Medulla oblongata (tissue), 1 donor: ENCODE measurements around the gene C11orf16.
A peak's percentile ranks its signal among the peaks of the same experiment; 100 is the strongest.
"Not testable (repeated sequence)": the region's sequence is repeated elsewhere in the genome, so short reads cannot be mapped to it uniquely, and the experiment has no call there.

Source experiments
- DNase-seq: peaks from one replicate; pipeline ENCODE4 v3.0.0-alpha.2; 2015; ENCODE audit errors: extremely low spot score

The C11orf16 gene, protein sequence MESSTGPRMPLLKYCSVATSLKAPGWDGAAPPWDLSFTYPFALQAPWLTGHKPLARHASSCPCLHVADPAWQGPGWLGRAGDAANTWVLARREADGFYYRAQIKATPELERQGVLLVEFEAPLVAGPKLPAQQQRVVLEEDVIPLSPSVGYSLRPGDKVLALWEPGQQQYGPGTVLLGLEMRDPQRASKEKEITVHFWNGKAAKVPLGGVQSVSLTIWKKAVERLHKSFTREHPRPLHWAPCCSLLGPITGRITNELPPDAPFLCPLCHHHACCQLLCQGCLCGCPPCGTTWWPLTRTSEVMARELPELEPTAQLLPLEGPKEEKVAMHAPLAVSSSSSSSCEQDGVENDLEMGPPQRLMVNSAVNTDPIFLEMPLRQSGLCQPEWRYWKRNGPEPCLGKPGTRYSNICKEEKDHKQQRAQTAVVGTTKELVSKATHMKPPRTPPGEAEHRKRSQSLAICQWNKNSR

DNA sequence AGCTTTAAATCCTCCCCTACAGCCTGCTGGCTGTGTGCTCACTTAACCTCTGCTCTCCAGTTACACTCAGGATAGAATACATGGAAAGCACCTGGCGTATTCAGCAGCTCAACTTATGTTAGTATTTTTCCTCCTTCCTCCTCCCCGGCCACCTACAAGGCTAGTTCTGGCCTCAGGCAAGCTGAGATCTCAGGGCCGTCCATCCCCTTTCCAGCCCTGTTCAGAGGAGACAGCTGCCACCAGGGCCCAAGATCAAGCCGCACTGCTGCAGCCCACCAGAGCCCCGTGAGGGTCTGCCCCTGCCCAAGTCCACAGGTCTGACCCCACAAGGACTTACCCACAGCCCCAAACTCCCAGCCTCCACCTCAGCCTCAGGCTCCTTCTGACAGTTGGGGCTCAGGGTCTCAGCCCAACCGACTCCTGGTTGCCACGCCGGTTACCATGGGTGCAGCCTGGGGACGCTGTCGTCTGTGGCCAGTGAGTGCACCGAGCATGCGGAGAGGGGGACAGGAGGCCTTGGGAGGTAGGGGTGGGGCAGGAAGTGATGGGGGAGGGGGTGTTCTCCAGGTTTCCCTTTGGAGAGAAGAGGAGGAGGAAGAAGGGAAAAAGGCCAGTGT is at the start of gene C11orf16:
Gene C11orf16, minus strand, starts transcription at position 384 of the 617 bp plus-strand sequence. CDS start 639 bp downstream, outside the sequence.
- no peak for DNase-seq

DNA sequence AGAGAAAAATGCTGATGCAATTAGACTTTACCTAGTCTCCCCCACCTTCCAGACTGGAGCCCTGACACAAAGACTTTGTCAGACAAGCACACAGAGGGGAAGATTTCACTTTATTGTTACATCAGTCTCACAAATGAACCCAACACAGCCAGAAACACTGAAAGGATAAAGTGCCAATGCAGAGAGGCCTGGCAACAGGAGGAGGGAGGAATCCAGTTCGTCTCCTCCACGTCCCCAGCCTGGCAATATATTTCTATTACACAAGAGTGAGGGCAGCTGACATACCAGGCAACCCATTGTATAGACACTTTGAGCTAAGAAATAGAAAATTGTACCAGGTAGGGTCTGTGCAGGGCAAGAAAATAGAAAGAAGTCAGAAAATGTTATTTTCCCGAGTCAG is 47.7 kb upstream of the C11orf16 start:
- no peak for DNase-seq

DNA sequence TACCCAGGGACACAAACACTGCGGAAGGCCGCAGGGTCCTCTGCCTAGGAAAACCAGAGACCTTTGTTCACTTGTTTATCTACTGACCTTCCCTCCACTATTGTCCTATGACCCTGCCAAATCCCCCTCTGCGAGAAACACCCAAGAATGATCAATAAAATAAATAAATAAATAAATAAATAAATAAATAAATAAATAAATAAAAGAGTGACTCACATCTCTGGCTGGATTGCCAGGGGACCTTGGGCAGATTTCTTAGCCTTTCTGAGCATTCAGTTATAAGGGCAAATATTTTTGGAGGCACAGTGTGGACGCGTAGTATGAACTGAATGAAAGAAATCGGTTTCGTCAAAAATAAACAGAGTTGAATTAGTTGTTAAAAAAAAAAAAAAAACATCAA is 46.6 kb upstream of the C11orf16 start:
- DNase-seq: not testable (repeated sequence)

DNA sequence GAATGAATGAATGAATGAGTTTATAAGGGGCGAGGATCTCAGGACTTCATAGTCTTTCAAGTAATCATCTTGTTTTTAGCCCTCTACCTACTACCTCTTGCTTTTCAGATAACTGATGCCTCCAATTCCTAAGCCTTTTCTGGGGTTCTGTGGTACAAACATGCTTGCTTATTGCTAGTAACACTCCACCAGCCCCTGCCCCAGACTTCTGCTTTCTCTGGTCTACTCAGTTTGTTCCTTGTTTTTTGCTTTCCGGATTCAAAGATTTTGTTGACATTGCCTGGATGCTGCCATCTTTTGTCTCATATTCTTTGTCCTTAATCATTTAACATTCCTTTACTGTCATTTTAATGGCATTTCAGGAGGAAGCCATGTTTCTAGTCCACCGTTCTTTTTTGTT is 40.4 kb upstream of the C11orf16 start:
- DNase-seq: no peak

DNA sequence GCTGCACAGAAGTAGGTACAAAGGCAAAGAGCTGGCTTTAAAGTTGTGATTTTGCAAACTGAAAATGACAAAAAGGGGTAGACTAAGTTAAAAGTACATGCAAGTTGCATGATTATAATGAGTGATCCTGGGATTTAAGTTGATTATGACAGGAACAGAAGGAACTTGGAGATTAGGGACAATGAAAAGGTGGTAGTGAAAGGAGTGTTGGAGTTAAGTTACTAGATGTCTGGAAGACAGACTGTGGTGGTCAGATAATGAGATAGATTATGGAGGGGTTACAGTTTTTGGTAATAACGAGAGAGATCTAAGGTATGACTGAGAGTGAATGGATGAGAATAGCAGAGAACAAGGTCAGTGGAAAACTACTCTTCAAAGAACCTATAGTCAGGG is 39.2 kb upstream of the C11orf16 start:
- no peak for DNase-seq

DNA sequence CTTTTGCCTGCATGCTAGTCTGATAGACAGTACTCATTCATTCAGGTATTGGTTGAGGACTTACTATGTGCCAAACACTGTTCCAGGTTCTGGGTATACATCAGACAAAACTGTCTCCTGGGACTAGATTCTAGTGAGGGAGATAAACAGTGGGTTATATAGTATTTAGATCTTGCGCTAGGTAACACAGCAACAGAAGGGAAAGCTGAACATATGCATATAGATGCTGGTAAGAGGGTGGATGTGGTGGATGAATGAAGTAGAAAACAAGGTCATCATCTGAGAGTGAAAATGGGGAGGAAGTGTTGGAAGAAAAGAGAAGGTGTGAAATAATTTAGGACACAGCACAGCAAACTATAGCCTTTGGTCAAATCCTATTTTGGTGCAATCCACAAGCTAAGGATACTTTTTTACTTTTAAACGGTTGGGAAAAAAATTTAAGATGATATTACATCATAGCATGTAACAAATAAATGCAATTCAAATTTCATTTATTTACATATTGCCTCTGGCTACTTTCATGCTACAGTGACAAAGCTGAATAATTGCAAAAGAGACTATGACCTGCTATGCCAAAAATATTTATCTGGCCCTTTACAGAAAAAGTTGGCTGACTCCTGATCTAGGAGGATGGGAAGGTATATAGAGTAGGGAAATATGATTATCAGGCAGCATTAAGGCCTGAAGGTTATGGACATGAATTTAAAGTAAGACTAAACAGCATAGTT is 38.6 kb upstream of the C11orf16 start:
- no peak for DNase-seq

DNA sequence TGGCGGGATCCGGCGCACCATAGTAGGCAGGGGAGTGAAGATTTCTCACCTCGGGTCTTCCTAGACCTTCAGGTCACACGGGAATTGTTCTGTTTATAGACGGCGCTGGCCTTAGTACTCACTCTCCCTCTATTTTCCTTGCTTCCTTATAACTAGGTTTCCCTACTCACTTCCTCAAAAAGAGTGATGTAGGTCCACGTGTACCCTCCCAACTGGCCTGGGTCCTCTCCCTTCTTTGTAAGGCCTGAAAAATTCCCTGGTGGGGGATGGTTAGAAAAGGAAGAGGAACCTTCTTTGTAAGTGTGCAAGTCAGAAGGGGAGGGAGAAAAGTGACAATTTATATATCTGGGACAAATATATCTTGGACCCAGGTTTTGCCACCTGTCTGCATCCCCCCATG is 34.4 kb upstream of the C11orf16 start:
- DNase-seq: no peak

DNA sequence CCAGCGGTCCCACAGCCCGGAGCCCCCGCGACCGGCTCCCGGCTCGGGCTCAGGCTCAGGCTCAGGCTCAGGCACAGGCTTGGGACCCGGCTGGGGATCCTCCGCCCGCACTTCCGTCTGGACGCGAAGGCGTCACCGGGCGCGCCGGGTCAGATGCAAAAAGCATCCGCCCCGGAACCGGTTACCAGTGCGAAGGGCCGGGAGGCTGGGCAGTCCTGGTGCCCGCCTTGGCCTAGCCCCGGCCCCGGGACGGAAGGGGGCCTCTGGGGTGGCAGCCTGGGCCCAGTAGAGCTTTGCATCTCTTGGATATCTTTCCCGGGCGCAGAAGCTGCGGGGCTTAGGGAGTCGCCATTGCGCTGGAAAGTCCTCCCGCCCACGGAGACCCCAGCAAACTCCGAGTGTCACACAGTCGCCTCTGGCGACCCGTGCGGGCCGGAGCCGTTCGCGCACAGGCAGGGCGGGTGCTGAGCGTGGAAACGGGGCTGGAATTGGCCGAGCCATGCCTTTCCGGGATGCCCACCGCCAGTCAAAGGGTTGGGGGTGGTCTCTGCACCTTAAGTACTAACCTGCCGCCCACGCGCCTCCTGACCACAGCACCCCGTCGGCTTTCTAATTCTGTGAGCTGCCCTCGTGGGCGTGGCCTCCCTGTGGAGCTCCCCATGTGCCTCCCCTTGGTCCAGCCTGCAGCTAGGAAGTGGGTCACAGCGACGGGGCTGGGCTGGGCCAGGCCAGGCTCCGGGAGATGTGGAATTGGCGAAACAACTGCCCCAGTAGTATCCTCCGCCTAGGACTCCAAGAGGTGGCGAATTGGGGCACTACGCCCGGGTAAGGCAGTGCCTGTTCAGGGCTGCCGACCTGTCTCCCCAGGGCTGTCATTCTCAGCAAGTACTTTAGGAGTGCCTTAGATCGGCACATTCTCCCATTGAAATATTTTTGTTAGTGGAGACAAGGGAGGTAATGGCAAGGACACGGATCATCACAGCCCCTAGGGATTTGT is 31.9 kb upstream of the C11orf16 start, which contains the start of gene TMEM9B:
Gene TMEM9B, minus strand, starts transcription at position 119 of the 997 bp plus-strand sequence. CDS start 129 bp downstream, outside the sequence.
- DNase-seq: peak; percentile 95

DNA sequence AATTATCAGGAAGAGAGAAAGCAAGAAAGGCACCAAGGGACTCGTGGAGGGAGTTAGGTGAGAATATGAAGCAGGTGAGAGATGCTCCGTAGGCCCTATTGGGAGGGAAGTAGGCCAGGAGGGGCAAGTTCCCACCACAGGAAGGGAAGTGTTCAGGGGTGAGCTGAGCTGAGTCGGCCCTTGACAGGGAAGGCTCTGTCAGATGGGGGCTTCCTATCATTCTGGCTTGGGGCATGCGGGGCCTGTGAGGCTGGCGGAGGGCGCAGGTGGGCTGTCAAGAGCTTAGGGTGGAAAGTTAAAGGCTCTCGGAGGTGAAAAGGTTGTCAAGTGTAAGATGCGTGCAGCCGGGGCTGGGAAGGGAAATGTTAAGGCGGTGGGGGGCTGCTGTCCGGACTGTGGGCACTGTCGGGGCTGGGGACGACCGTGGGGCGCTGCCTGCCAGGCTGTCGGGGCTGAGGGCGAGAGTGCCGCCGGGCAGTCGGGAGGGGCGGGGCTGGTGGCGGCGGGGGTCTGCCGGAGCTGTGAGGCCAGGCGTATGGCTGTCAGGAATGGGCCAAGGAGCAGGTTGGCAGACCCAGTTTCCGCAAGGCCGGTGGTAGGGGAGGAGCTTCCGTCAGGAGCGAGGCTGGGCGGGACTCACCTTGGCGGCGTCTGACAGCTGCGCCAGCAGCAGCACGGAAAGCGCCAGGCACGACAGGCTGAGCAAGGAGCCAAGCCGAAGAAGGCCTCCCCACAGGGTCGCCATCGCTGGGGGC is 31.0 kb upstream of the C11orf16 start:
- DNase-seq: peak; percentile 15

DNA sequence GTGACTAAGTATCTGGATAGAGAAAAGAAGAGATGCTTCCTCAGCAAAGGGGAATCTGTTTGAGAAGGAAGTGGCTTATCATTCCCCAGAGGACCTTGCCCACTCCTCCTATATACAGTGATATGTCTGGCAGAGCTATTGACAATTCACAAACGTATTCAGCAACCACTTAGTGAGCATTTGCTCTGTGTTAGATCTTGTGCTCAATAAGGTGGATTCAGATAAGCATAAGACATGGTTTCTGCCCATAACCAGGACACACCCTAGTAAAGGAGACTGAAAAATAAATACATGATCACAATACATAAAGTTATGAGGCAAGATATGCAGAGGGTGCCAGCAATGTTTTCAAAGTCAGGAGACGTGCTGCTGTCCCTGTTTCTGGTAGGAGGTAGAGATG is 30.1 kb upstream of the C11orf16 start:
- no peak for DNase-seq

DNA sequence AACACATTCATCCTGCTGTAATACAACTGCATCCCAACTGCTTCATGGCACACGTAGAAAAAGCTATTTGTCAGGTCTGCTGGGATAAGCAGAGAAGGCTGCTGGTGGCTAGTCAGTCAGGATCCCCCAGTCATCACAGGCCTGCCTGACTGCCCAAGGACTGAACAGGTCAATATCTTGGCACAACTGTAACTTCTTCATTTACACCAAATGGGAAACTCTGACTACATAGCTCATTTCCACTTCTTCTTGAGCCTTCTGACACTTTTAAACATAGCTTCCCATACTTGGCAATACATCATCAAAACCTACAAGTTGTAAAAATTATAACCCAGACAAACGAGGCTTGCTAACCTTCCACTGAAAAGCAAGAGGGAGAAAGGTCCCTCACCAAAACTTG is 28.7 kb upstream of the C11orf16 start:
- no peak for DNase-seq

DNA sequence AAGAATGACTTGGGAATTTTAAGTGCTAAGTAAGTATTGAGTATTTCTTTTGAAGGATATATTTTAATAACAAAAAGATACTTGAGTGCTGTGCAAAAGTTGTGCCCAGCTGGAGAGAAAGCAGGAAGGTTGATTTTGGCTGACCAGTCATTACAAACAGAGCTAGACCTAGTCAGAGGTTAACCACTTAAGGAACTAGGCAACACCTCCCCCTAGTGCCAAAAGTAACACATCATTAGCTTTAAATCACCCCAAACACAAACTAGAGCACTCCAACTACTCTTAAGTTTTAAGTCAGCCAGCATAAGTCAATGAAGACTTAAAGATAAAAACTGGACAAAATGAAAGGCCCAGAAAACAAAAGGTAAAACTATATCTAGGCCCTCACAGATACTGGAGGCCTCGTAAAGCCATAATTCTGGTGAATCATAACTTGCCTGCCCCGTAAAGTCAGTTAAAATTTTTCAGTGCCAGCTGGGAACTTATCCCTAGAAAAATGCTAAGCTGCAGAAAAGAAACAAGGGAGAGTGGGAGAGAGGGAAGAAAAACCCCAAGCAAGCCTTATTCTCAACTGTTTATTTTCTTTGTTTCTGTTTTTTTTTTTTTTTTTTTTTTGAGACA is 26.9 kb upstream of the C11orf16 start:
- peak; percentile 80 for DNase-seq

DNA sequence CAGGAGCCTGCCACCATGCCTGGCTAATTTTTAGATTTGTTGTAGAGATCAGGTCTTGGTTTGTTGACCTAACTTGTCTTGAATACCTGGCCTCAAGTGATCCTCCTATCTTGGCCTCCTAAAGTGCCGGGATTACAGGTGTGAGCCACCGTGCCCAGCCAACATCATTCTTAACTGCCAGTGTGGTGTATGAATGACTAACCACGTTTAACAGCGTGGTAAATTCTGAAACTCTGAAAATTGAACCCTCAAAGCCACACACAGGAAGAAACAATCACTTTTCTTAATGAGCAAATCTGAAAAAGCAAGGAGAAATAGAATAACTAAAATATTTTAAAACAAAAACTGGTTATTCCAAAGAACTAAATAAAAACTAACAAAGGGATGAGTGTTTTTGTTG is 24.1 kb upstream of the C11orf16 start:
- no peak for DNase-seq

DNA sequence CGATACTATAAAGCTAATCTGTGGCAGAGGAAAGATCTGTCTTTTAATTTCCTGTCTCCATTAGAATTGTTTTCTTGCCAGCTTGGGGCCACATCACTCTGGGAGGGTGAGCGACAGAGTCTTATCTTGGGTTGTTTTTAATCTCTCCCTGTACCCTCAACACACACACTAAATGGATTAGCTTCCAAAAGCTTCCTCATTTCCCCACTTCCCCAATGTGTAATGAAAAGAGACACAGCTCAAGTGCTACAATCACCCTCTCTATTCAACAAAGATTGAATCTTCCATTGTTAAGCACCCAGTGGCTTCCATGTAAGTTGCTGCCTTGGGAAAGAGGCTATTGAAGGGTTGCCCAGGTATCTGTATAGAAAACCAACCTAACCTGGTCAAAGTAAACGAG is 16.1 kb upstream of the C11orf16 start:
- no peak for DNase-seq

DNA sequence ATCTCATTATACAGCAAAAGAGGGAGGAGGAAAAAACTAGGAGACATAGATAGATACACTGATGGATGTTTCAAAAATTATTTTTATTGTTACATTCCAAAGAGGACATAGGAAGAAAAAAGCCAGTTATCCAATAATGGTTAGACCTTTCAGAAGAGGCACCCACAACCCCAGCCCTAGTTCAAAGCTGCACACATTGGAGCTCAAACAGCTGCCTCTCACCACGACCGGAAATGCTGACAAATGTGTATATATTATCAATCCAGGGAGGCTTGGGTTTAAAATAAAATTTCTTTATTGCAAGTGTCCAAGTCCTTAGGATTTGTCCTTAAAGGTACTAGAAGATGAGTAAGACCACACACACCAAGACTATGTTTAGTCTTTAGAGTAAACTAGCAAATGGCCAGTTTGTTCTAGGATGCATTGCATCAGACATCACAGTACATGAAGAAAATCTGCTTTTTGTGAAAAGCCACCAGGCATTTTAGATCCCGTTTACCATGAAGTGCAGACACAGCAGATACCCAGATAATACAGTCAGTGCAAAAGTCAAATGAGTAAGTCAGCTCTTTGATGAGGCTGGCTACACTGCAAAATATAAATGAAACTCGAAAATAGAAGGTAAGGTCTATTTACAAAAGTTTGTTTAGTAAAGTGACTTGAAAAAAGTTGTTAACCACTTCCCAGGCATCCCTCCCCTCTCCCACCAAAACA is 14.6 kb upstream of the C11orf16 start:
- no peak for DNase-seq

DNA sequence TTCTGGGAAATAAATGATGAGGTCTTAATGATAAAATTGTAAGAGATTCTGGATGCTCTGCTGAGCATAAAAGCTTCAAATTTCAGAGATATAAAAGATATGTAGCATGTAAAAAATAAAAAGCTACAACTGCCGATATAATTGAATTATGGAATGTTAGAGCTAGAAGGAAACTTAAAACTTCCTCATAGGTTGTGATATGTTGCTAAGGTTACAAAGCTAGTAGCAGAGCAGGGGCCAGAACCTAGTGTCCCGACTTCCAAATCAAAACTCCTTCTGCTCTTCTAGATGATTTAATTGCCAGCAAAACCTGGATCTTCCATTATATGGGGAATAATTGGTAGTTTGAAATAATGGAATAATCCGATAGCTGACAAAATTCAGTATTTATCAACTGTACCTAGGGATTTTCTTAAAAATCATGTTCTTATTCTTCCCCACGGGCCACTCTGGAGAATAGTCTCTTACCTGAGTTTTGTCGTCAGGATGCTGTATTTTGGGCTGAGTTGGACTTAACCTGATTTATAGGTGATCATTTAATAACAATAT is 9.8 kb upstream of the C11orf16 start, which contains the start of gene ASCL3:
Gene ASCL3, minus strand, starts transcription at position 499 of the 549 bp plus-strand sequence. CDS start 4,855 bp downstream, outside the sequence.
- no peak for DNase-seq

DNA sequence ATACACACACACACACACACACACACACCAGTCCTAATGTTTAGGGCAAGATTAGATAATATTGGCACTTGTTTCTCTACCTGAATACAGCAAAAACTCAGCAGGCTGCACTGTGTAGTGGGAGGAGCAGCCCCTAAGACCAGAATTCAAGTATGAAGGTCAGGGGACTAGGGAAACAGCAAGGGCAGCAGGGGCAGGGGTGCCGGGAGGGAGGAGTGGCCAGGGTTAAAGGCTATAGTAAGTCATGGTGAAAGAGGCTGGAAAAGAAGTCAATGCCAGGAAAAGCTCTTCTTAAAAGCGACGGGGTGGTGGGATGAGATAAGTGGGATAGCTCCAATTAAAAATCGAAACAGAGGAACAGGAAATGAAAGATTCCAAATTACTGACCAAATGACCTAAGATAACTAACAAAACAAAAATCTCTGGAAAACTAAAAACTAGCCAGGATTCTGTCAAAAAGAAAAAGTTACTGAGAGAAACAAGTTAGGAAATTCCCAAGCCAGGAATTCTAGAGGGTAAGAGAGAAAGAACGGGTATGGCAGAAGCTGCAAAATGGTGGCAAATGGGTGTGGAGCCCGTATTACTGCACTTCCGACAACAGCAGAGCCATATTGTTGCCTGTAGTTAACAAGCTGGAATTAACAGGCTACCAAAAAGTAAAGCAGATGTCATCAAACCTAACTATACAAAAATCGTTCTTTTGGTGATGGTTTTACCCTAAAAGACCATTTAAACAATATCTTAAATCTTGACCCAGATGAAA is 8.8 kb upstream of the C11orf16 start:
- no peak for DNase-seq

DNA sequence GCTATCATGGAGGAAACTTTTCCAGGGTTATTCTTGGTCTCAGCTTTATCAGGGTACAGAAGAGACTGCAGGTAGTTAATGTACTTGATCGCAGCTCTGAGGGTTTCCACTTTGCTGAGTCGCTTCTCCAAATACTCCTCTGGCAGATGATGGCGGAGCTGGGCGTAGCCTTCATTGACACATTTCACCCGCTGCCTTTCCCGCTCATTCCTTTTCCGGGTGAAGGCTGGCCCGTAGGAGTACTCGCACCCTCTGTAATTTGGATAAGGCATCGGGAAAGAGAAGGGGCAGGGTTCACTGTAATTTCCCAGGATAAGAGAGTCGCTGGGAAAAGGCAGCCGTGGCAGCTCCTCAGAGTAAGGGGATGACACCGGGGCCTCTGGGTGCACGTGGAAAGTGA is 4.9 kb upstream of the C11orf16 start:
- DNase-seq: no peak
